HG03565 (cell line): Measurements from ENCODE around the gene DRD4.
A peak's percentile ranks its signal among the peaks of the same experiment; 100 is the strongest.

Source experiments
- ATAC-seq: cut with Tn5 transposase; IDR thresholded peaks from one replicate; pipeline ENCODE4 v1.9.1; 2021; ENCODE audit warnings: mild to moderate bottlenecking, moderate library complexity; ENCODE audit not compliant: unreplicated experiment

The DRD4 gene

GRCh38 chr11:609341-609811 lies 27.7 kb upstream of the DRD4 start:
- no peak for ATAC-seq

GRCh38 chr11:610146-610801 lies 26.8 kb upstream of the DRD4 start:
- ATAC-seq = no peak

- ATAC-seq = no peak
Measured at GRCh38 chr11:611001-611996, 25.8 kb upstream of the DRD4 start.

GRCh38 chr11:612201-612960 lies 24.7 kb upstream of the DRD4 start:
- ATAC-seq = no peak

GRCh38 chr11:612961-613300 lies 24.1 kb upstream of the DRD4 start:
- no peak for ATAC-seq

- no peak for ATAC-seq
Measured at GRCh38 chr11:613369-613968, 23.6 kb upstream of the DRD4 start.

- ATAC-seq = no peak
Measured at GRCh38 chr11:614021-614622, 22.9 kb upstream of the DRD4 start.

- no peak for ATAC-seq
Measured at GRCh38 chr11:614623-615503, 22.2 kb upstream of the DRD4 start.

GRCh38 chr11:615504-616319 lies 21.4 kb upstream of the DRD4 start, which contains the start of gene IRF7:
Gene IRF7, minus strand, starts transcription at chr11:615950. Its CDS starts 586 bp downstream, at chr11:615364.
- ATAC-seq = peak; percentile 61

GRCh38 chr11:616320-617198 lies 20.5 kb upstream of the DRD4 start:
- no peak for ATAC-seq

- no peak for ATAC-seq
Measured at GRCh38 chr11:617199-617911, 19.7 kb upstream of the DRD4 start.

- no peak for ATAC-seq
Measured at GRCh38 chr11:617912-618682, 19.0 kb upstream of the DRD4 start.

- no peak for ATAC-seq
Measured at GRCh38 chr11:618856-619627, 18.0 kb upstream of the DRD4 start.

GRCh38 chr11:619628-620050 lies 17.4 kb upstream of the DRD4 start:
- ATAC-seq = no peak

- ATAC-seq = no peak
Measured at GRCh38 chr11:620201-620600, 16.9 kb upstream of the DRD4 start.
